ENCODE results near the gene PGRMC2.
A peak's percentile ranks its signal among the peaks of the same experiment; 100 is the strongest.

PGRMC2 gene

GRCh38 chr4:128287141-128287870, at the start of gene PGRMC2:
TSS of gene PGRMC2 (minus strand) at chr4:128287813. CDS start at chr4:128287790, 23 bp downstream.
- peak; percentile 2 to 14 for DNase-seq (ENCODE audit: extremely low read depth in 1 of 2, low read depth in 1 of 2)

GRCh38 chr4:128335541-128335940, 47.9 kb upstream of the PGRMC2 start:
- no peak for DNase-seq (ENCODE audit: extremely low read depth in 1 of 2, low read depth in 1 of 2)

- DNase-seq (ENCODE audit: extremely low read depth in 1 of 2, low read depth in 1 of 2) = no peak
Measured at GRCh38 chr4:128334256-128334655, 46.6 kb upstream of the PGRMC2 start.

GRCh38 chr4:128333309-128334018, 45.9 kb upstream of the PGRMC2 start:
- DNase-seq (ENCODE audit: extremely low read depth in 1 of 2, low read depth in 1 of 2) = no peak

GRCh38 chr4:128332081-128332480, 44.5 kb upstream of the PGRMC2 start:
- no peak for DNase-seq (ENCODE audit: extremely low read depth in 1 of 2, low read depth in 1 of 2)

DNA sequence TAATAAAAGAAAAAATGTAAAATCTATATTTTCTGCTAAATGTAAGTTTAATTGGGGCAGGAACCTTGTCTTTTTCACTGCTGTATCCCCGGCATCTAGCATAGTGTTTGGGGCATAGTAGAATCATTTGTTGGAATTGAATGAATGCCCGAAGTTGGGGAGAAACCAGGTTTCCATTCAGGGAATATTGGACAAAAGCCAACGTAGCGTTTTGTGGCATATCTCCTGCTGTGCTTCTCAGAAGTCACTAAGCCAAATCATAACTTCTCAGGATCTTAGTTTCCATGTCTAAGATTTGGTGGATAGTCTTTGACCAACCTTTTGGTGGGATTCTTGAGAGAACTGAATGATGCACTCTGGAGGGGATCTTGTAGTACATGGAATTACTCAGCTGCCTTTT, 42.0 kb upstream of the PGRMC2 start:
- no peak for DNase-seq (ENCODE audit: extremely low read depth in 1 of 2, low read depth in 1 of 2)

GRCh38 chr4:128328106-128328505, 40.5 kb upstream of the PGRMC2 start:
- no peak for DNase-seq (ENCODE audit: extremely low read depth in 1 of 2, low read depth in 1 of 2)

DNA sequence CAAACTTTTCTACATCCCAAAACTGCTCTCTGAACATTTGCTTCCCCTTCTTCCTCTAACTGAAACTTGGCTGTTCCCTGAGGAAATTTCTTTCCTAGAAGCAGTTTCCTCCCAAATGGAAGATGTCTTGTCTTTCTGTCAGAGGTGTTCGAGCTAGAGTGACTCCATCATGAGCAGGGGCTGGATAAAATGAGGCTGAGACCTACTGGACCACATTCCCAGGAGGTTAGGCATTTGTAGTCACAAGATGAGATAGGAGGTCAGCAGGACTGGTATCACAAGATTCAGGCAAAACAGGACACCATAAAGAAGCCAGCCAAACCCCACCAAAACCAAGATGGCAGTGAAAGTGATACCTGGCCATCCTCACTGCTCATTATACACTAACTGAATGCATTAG, 35.8 kb upstream of the PGRMC2 start:
- DNase-seq (ENCODE audit: extremely low read depth in 1 of 2, low read depth in 1 of 2) = no peak

DNA sequence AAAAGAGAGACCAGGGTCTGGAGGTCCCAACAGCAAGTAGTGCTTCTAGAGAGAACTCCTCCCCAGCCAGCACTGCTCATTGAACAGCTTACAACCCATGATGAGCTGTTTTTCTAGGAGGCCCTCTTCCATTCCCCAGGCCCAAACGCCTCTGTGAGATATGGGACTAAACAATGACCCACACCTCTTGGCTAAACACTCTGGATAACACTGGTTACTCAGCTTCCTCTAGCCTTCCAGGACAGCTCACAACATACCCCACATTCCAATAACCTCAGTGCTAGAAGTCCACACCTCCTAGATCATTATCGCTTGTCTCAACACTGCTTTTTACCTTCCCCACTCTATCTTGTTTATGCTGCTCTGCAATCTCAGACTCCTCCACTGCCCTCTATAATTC, 35.4 kb upstream of the PGRMC2 start:
- DNase-seq (ENCODE audit: extremely low read depth in 1 of 2, low read depth in 1 of 2) = no peak

DNA sequence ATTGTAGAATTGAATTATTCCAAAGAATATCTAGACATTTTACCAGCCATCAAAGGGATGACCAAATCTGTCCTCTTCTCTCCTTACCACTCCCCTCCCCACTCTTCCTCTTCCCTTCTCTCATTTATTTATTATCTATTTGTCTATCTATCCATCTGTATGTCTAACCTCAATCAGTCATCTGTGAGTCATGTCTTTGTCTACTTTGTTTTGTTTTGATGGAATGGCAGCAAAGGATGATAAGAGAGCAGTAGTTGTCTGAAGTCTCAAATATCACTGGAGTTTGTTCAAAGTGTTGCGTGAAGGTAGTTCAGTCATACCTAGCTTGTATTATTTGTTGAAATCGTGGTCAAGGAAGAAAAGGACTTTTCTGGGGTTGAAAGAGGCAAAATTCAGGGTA, 34.7 kb upstream of the PGRMC2 start:
- DNase-seq (ENCODE audit: extremely low read depth in 1 of 2, low read depth in 1 of 2) = no peak

- no peak for DNase-seq (ENCODE audit: extremely low read depth in 1 of 2, low read depth in 1 of 2)
Measured at GRCh38 chr4:128320656-128321055, 33.0 kb upstream of the PGRMC2 start.

GRCh38 chr4:128315756-128316520, 28.3 kb upstream of the PGRMC2 start:
- no peak for DNase-seq (ENCODE audit: extremely low read depth in 1 of 2, low read depth in 1 of 2)

DNA sequence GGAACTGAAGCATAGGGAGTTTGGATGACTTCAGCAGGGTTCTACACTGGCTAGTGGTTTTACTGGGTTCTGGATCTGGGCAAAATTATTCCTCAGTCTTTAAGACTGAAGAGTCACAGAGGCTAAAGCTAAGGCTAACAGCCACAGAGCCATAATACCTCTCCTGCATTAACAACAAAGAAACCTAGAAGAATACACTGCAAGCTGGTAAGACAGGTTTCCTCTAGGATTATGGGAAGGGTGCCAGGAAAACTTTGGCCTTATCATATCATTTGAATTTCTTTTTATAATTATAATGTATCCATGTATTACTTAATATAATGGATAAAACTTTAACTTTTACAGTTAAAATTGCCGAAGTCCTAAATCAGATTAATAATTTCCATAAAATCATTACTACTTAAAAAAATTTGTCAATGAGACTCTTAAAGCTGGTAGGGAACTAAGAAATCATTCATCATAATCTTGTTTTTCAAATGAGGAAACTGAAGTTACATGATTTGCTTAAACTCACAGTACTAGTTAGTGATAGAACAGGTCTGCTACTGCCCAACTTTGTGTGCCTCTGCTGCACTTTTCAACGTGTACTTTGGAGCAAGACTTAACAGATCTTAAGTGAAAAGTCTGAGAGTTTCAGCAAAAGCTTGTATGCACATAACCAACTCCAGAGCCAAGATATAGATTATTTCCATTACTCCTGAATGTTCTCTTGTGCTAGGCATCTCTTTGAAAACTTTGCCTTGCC, 24.2 kb upstream of the PGRMC2 start:
- no peak for DNase-seq (ENCODE audit: extremely low read depth in 1 of 2, low read depth in 1 of 2)

GRCh38 chr4:128310266-128310697, 22.7 kb upstream of the PGRMC2 start:
- no peak for DNase-seq (ENCODE audit: extremely low read depth in 1 of 2, low read depth in 1 of 2)

DNA sequence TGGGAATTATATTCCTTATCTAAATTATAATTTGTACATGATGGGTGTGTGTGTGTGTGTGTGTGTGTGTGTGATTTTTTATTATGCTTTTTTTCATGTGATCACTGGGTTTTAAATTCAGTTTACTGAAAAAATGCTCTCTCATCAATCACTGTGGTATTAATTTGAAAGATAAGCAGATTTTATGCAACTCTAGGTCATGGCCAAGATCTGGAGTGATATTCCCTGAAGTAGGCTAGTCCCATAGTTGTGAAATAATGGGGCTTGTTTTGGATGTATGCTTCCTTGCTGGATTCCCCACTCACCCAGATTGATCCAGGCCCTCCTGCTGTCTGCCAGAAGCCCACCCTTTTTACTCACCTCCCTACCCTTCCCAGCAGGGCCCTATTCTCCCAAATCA, 22.0 kb upstream of the PGRMC2 start:
- DNase-seq (ENCODE audit: extremely low read depth in 1 of 2, low read depth in 1 of 2) = no peak

DNA sequence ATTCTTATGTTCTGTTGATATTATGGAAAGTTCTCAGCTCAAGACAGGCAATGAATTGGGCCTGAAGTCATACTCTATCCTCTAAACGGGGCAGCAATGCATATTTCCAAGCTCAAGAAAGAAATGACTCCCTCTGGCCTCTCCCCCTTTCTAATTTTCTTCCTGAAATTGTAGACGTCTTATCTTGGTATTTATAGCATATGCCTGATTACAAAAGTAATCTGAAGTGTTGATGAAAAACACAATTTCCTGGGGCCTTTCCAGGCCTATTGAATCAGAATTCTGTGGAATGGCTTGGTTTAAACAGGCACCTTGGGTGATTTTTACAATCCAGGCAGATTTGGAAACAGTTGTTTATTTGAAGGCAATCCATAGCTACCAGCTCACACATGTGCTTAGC, 21.4 kb upstream of the PGRMC2 start:
- no peak for DNase-seq (ENCODE audit: extremely low read depth in 1 of 2, low read depth in 1 of 2)

- DNase-seq (ENCODE audit: extremely low read depth in 1 of 2, low read depth in 1 of 2) = no peak
Measured at GRCh38 chr4:128307123-128307571, 19.5 kb upstream of the PGRMC2 start.

- no peak for DNase-seq (ENCODE audit: extremely low read depth in 1 of 2, low read depth in 1 of 2)
Measured at GRCh38 chr4:128305942-128306341, 18.3 kb upstream of the PGRMC2 start.

DNA sequence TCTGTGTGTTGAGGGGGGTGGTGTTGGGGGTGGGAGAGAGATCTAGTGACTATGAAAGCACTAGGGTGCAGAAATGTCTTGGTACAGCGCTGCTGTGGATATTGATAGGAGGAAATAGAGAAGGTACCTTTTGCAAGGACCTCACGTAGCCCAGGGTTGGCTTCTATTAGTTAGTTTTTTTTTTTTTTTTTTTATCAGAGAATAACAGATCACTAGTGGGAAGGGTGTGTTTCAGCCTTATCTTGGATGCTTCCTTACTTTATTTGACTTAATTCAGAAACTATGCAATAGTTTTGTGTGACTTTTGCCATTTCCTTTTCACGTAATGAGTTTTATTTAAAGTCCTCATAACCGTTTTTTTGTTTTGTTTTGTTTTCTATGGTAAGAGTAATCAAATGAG, 16.4 kb upstream of the PGRMC2 start:
- no peak for DNase-seq (ENCODE audit: extremely low read depth in 1 of 2, low read depth in 1 of 2)

DNA sequence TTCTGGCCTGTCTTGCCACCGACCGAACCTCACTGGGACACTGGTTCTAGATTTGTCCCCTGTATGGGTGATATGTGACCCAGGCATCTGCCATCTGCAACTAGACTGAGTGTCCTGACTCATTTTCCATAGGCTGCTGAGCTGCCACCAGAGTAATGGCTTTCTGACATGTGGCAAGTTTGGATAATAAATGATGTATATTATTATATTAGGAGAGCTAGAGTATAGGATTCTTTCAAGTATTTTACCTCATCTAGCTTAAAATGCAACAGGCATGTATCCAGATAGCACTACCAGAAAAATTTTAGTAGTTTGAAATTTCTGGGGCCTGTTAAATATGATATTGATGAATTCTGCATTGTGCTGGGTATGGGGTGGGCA, 15.8 kb upstream of the PGRMC2 start:
- DNase-seq (ENCODE audit: extremely low read depth in 1 of 2, low read depth in 1 of 2) = no peak

- DNase-seq (ENCODE audit: extremely low read depth in 1 of 2, low read depth in 1 of 2) = no peak
Measured at GRCh38 chr4:128301979-128302378, 14.4 kb upstream of the PGRMC2 start.

Data from activated CD8-positive, alpha-beta memory T cell treated with anti-CD3 and anti-CD28 coated beads for 1 hour (primary cell).